ENCODE results near the gene NEMP1.
A peak's percentile ranks its signal among the peaks of the same experiment; 100 is the strongest.
"Not testable (repeated sequence)": the region's sequence is repeated elsewhere in the genome, so short reads cannot be mapped to it uniquely, and the experiment has no call there.

NEMP1 gene

GRCh38 chr12:57124261-57124877 is 45.8 kb upstream of the NEMP1 start:
- ChIA-PET POLR2A (ENCODE audit: low non-redundant PET) (interaction anchor here (0.6 kb wide), 1 partner anchor 60 kb away, joined by 3 read pairs; no protein-coding TSS in a partner anchor), CTCF (interaction anchor here (0.5 to 7.2 kb wide), 14 partner anchors 12 to 521 kb away, joined by 3 to 89 read pairs (median 4); partner anchors contain the start of gene NXPH4)
- no peak overlapping the region for H3K27ac ChIP-seq
- peak; percentile 67 for DNase-seq (ENCODE audit: low spot score)
- TF ChIP-seq CTCF (conservative IDR thresholded peaks at IDR 0.05; ENCODE audit: low read depth): peak; percentile 95

- DNase-seq (ENCODE audit: low spot score): no peak
- ChIA-PET CTCF (interaction anchor here (0.6 to 7.2 kb wide), 13 partner anchors 10 to 117 kb away, joined by 3 to 89 read pairs (median 5); partner anchors contain the start of gene NXPH4), POLR2A (ENCODE audit: low non-redundant PET) (no interaction called here)
- H3K27ac ChIP-seq: no peak overlapping the region
- no peak for TF ChIP-seq CTCF (conservative IDR thresholded peaks at IDR 0.05; ENCODE audit: low read depth)
Measured at GRCh38 chr12:57123813-57124212, 45.2 kb upstream of the NEMP1 start.

- POLR2A ChIA-PET (ENCODE audit: low non-redundant PET); DNase-seq (ENCODE audit: low spot score); H3K27ac ChIP-seq: not testable (repeated sequence)
- CTCF ChIA-PET: interaction anchor here (0.5 to 1.4 kb wide), 4 partner anchors 8 to 119 kb away, joined by 3 to 9 read pairs (median 4); no protein-coding TSS in a partner anchor
Measured at GRCh38 chr12:57120718-57121117, 42.1 kb upstream of the NEMP1 start.

- no peak for DNase-seq (ENCODE audit: low spot score)
- POLR2A ChIA-PET (ENCODE audit: low non-redundant PET): no interaction called here
- H3K27ac ChIP-seq: peak overlapping the region; percentile 78
- CTCF ChIA-PET: interaction anchor here (1.4 kb wide), 1 partner anchor 56 kb away, joined by 4 read pairs; no protein-coding TSS in a partner anchor
- TF ChIP-seq CTCF (conservative IDR thresholded peaks at IDR 0.05; ENCODE audit: low read depth): no peak
Measured at GRCh38 chr12:57119294-57120085, 40.9 kb upstream of the NEMP1 start.

- H3K27ac ChIP-seq: peak overlapping the region; percentile 78
- POLR2A ChIA-PET (ENCODE audit: low non-redundant PET): no interaction called here
- peak; percentile 46 for DNase-seq (ENCODE audit: low spot score)
- CTCF ChIA-PET: interaction anchor here (0.8 to 1.4 kb wide), 2 partner anchors 57 to 121 kb away, joined by 3 to 4 read pairs; no protein-coding TSS in a partner anchor
- TF ChIP-seq CTCF (conservative IDR thresholded peaks at IDR 0.05; ENCODE audit: low read depth): no peak
Measured at GRCh38 chr12:57118711-57119271, 40.2 kb upstream of the NEMP1 start.

GRCh38 chr12:57116580-57117281 is 38.1 kb upstream of the NEMP1 start:
- DNase-seq (ENCODE audit: low spot score): no peak
- no peak overlapping the region for H3K27ac ChIP-seq
- ChIA-PET POLR2A (ENCODE audit: low non-redundant PET) (interaction anchor here (0.8 kb wide), 1 partner anchor 10 kb away, joined by 3 read pairs; no protein-coding TSS in a partner anchor), CTCF (interaction anchor here (0.6 to 1.0 kb wide), 2 partner anchors 65 to 97 kb away, joined by 4 read pairs; no protein-coding TSS in a partner anchor)
- no peak for TF ChIP-seq CTCF (conservative IDR thresholded peaks at IDR 0.05; ENCODE audit: low read depth)

Measured in RWPE1 (cell line).